HG02938 (cell line): ENCODE measurements around the gene FAM227B.
"Not testable (repeated sequence)": the region's sequence is repeated elsewhere in the genome, so short reads cannot be mapped to it uniquely, and the experiment has no call there.

Experiments
- ATAC-seq: cut with Tn5 transposase; IDR thresholded peaks from one replicate; pipeline ENCODE4 v1.9.1; 2021; ENCODE audit warnings: mild to moderate bottlenecking, moderate library complexity; ENCODE audit not compliant: unreplicated experiment

FAM227B gene

DNA sequence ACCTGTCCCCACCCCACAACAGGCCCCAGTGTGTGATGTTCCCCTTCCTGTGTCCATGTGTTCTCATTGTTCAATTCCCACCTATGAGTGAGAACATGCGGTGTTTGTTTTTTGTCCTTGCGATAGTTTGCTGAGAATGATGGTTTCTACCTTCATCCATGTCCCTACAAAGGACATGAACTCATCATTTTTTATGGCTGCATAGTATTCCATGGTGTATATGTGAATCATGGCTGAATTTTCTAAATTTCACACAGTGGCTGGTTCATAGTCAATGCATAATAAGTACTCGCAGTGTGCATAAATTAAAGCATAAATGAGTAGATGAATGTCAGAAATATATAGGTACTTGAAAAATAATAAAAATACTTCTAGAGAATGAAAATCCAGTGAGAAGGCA lies 8.4 kb downstream of the FAM227B start:
- not testable (repeated sequence) for ATAC-seq

DNA sequence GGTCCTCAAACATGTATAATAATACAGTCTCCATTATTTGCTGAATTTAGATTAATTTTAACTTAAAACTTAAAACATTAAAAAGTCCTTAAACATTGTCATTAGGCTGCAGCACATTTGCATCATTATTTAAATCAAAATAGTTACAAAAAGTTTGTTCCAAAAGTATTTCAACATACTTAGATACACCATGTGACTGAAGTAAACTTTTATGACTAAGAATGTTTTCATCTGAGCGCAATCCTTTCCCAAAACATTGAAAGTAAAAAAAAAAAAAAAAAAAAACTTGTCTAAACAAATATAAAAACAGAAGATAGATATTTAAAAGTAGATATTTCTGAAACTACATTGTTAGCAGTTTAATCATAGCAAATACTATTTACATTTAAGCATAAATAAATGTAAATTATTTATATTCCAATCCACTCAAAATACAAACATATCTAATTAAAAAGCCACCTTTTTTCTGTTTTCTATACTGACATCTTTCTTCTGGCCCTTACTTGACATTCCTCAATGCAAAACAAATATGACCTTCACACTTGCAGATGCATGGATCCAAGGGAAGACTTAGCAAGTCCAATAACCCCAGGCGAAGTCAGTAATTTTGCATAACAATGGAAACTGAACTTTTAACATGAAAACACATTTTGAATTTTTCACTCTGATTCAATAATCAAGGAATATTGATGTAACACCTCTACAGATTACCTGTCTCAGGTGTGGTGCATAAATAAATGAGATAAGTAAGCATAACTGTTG lies 10.3 kb downstream of the FAM227B start:
- no peak for ATAC-seq

DNA sequence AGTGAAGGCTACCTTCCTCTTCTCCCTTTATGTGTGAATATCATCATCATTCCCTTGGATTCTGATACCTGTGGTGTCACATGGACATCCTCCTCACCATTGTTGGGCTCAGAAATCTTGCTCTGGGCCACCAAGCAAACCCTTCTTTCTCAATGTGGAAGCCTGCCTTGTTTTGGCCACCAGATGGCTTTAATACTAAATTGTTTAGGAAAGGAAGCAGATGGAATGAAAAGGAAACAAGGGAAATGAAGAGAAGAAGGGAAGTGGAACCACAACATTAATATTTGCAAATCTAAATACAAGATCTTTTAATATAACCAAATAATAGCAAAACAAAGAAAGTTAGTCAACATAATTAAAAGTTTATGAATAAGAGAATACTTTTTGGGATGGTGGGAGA lies 14.0 kb downstream of the FAM227B start:
- ATAC-seq, result no peak

DNA sequence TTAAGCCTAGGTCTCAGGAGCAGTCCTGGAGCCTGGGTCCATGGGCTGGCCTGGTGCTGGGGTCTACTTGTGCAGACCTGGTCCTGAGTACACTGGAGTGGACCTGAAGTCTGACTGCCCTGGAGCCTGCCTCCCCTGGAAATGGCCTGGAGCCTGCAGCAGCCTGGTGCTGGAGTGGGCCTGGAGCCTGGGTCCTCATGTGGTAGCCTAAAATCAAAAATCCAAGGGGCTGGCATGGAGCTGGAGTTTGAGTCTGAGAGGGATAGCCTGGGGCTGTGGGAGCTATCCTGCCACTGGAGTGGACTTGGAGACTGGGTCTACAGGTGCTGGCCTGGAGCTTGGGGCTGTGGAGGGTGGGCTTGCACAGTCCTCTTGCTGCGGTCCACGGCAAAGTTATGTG lies 15.0 kb downstream of the FAM227B start:
- ATAC-seq, result no peak

DNA sequence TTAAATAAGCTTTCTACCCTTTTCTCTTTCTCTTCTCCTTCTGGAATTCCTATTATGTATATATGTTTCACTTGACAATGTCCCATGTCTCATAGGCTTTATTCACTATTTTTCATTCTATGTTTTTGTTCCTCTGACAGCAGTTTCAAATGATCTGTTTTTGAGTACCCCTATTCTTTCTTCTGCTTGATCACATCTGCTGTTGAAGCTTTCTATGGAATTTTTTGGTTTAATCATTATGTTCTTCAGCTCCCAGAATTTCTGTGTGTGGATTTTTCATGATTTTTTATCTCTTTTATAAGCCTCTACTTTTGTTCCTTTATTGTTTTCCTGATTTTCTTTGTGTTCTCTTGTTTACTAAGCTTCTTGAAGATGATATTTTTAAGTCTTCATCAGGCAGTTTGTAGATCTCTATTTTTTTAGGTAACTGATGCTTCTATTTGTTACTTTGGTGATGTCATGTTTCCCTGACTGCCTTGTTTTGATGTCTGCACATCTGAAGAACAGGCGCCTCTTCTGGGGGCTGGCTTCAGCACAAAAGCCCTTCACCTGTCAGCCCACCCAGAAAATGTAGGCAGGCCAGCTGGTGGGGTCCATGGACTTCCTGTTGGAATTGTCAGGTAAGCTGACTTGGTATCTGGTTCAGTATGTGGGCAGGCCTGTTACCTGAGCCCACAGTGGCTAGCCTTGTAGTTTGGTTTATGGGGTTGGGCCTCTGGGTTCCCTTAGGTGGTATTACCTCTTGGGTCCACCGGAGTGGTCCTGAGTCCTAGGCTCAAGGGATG lies 15.8 kb downstream of the FAM227B start:
- ATAC-seq, result no peak

DNA sequence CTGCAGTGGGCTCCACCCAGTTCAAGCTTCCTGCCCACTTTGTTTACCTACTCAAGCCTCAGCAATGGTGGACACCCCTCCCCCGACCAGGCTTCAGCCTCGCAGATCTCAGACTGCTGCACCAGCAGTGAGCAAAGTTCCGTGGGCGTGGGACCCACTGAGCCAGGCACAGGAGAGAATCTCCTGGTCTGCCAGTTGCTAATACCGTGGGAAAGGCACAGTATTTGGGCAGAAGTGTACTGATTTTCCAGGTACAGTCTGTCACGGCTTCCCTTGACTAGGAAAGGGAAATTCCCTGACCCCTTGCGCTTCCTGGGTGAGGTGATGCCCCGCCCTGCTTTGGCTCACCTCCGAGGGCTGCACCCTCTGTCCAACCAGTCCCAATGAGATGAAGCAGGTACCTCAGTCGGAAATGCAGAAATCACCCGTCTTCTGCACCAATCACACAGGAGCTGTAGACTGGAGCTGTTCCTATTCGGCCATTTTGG lies 27.7 kb downstream of the FAM227B start:
- ATAC-seq, result not testable (repeated sequence)

DNA sequence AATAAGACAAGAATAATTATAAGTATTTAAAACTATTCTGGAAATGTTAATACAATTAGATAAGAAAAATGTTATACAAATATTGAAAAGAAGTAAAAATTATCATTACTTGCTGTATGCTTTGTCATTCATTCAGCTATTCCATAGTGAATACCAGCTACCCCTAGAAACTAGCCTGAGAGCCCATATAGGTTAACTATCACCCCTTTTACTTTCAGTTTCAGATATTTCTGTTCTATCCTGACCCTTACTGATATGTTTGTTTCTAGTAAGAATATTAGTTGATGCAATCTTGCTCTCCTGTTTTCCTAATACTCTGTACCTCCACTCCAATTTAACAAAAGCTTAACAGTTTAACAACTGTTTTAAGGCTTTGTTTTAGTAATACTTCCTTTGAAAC lies 31.6 kb downstream of the FAM227B start:
- peak; percentile 82 for ATAC-seq

DNA sequence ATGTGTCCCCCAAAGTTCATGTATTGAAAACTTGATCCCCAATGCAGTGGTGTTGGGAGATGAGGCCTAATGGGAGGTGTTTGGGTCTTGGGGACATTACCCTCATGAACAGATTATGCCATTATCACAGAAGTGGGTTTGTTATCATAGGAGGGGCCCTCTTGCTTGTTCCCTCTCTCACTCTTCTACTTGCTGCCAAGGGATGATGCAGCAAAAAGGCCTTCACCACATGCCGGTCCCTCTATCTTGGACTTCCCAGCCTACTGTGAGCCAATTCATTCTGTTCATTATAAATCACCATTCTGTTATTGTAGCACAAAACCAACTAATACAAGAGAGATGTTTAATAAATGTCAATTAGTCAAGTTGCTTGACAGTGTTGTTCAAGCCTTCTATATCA lies 47.2 kb downstream of the FAM227B start:
- no peak for ATAC-seq

DNA sequence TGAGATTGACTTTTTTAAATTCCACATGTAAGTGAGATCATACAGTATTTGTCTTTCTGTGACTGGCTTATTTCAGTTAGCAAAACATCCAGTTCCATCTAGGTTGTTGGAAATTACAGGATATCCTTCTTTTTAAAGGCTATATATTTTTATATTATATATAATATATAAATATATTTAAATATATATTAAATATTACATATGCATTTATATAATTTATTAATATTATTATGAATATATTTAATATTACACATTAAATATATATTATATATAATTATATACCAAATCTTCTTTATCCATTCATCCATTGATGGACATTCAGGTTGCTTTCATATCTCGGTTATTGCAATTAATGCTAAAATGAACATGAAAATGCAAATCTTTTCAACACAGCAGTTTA lies 49.9 kb downstream of the FAM227B start:
- no peak for ATAC-seq

DNA sequence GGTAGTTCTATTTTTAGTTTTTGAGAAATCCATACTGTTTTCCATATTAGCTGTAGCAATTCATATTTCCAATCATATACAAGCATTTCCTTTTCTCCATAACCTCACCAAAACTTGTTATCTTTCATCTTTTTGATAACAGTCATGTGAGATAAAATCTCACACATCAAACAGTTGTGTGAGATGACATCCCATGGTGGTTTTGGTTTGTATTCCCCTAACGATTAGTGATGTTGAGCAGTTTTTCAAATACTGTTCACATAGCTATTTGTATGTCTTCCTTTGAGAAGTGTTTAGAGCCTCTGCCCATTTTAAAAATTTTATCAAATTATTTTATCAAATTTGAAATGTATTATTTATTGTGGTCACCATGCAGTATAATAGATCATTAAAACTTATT lies 50.4 kb downstream of the FAM227B start:
- ATAC-seq, result no peak

DNA sequence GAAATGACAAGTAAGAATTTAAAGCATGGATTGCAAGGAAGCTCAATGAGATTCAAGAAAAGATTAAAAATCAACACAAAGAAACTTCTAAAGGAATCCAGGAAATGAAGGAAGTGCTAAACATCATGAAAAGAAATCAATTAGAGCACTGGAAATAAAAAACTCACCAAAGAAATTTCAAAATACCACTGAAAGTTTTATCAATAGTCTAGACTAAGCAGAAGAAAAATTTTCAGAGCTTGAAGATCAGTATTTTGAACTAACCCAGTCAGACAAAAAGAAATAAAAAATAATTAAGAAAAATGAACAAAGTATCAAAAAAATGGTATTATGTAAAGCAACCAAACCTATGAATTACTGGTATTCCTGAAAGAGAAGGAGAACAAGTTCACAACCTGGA lies 60.6 kb downstream of the FAM227B start:
- ATAC-seq, result no peak

DNA sequence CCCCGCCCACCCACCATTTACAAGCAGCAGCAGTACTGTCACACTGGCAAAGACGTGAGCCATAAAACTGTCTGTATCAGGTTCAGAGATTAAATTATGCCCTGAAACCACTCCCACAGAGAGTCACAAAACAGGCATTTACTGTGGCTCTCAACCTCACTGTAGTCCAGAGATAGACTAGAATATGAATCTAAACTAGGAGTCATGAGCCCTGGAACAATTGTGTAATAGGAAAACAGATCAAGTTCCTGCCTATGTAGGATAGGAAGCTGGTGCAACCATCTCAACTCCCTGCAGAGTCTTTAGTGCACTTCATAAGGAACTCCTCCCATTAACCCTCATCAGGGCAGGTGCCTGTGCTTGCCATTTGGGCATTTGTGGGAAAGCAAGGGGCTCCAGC lies 61.7 kb downstream of the FAM227B start:
- no peak for ATAC-seq

DNA sequence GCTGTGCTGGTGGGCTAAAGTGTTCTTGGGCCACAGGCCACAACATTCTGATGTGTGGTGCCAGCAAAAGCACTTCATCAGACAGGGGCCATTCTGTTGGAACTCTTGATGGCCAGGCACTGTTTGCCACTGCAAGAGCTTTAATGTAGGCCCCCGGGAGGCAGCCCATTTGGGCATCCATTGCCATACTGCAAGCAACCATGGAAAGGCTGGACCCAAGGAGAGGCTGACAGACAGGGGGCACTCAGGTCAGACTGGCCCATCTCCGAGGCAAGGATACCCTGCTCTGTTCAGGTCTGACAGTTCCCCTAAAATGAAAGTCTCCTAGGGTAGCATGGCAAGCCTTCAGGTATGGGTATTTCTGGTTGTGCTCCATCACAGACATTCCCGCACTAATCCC lies 64.2 kb downstream of the FAM227B start:
- ATAC-seq, result no peak

DNA sequence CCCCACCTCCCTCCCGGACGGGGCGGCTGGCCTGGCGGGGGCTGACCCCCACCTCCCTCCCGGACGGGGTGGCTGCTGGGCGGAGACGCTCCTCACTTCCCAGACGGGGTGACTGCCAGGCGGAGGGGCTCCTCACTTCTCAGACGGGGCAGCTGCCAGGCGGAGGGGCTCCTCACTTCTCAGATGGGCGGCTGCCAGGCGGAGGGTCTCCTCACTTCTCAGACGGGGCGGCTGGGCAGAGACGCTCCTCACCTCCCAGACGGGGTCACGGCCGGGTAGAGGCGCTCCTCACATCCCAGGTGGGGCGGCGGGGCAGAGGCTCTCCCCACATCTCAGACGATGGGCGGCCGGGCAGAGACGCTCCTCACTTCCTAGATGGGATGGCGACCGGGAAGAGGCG lies 70.3 kb downstream of the FAM227B start:
- not testable (repeated sequence) for ATAC-seq

DNA sequence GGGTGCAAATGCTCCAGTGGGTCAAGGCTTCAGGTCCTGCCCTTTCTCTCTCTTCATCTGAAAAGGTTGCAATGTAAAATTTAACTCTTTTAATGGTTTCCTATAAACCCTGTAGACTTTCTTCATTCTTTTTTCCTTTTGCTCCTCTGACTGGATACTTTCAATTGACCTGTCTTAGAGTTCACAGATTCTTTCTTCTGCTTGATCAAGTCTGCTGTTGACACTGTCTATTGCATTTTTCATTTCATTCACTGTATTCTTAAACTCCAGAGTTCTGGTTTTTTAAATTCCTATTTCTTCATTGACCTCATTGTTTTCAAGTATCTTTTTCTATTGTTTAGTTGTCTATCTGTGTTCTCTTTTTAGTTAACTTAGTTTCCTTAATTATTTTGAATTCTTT lies 82.1 kb downstream of the FAM227B start:
- ATAC-seq, result no peak

DNA sequence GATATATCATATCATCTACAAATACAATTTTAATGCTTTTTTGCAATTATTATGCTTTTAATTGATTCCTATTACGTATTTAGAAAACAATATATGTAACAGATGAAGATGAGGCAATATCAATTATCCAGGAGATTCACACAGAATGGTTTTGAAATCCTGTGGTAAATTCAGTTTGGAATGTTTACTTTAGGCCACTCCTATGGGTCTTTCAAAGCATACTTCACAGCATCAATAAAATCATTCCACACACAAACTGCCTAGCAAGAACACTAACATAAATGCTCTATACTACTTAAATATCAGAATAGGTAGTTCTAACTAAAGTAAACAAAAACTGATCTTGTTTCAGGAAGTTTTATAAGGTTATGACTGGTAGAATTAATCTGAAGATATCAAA lies 90.5 kb downstream of the FAM227B start:
- ATAC-seq, result no peak

DNA sequence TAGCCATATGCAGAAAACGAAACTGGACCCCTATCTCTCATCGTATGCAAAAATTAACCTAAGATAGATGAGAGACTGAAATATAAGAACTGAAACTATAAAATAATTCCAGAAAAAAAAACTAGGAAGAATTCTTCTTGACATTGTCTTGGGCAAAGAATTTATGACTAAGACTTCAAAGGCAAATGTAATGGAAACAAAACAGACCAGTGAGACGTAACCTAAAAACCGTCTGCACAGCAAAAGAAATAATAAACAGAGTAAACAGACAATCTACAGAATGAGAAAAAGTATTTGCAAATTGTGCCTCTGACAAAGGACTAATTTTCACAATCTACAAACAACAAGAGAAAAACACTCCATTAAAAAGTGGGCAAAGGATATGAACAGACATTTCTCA lies 92.3 kb downstream of the FAM227B start:
- no peak for ATAC-seq

DNA sequence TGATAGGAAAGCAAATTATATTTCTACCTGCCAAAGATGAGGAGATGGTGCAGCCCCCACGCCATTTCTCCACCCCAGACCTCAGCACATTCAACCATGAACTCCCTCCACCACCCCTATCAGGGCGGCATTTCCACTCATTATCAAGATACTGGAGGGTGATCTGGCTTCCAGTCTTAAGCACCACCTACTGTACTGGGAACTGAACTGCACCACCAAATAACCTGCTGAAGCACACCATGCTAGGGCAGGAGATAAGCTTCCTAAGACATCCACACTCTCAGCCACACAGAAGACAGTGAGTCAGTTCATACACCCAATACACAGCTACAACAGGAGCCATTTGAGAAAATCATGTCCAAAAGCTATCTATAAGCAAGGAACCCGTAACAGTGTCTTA lies 98.8 kb downstream of the FAM227B start:
- ATAC-seq, result no peak

DNA sequence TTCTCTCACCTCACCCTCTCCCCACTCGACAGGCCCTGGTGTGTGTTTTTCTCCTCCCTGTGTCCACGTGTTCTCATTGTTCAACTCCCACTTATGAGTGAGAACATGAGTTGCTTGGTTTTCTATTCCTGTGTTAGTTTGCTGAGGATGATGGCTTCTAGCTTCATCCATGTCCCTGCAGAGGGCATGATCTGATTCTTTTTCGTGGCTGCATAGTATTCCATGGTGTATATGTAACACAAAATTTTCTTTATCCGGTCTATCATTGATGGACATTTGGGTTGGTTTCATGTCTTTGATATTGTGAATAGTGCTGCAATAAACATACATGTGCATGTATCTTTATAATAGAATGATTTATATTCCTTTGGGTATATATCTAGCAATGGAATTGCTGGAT lies 107.9 kb downstream of the FAM227B start:
- not testable (repeated sequence) for ATAC-seq

DNA sequence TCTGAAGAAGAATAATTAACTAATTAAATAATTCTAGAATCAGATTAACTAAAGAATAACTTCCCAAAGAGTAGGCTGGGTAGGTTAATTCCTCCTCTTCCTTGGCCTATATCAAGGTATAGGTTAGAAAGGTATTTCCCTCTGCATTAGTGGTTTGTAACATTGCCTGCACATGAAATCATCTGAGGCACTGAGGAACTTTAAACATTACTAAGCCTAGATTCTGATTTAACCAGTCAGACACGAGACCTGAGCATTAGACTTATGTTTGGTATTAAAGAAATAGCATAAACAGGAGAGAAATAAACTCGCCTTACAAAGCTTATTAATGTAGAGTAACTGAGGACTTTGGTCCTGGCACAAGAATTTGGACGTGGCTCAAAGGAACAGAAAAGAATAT lies 113.4 kb downstream of the FAM227B start:
- ATAC-seq, result no peak

DNA sequence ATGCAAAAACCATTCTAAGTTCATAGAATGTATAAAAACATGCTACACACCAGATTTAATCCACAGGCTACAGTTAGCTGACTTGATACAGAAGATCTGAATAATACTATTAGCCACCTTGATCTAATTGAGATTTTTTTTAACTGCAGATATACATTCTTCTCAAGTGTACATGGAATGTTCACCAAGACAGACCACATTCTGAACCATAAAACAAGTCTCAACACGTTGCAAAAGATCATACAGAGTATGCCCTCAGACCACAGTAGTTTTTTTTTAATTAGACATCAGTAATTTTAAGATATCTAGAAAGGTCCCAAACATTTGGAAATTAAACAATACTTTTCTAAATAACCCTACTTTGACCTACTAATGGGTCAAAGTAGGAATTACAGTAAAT lies 114.3 kb downstream of the FAM227B start:
- ATAC-seq, result no peak

DNA sequence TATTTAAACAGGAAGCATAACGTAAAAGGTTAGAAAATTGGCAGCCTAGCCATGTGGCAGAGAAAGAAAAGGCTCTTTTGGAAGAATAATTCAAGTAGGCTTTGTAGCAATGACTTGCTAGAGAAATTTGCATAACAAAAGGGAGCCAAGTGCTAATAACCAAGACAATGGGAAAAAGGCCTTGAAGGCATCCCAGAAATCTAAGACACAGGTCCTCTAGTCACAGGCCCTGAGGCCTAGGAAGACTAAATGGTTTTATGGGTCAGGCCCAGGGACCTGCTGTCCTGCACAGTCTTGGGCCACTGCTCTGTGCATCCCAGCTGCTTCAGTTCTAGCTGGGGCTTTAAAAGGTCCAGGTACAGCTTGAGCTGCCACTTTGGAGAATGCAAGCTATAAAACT lies 119.0 kb downstream of the FAM227B start:
- ATAC-seq, result no peak
